HEK293T (cell line): Measurements from ENCODE around the gene RNH1.

Source experiments
- BHLHE40 ChIP-seq: fragments of 450-650 bp; IDR thresholded peaks from 2 replicates; pipeline ENCODE4 v1.6.1; 2016; ENCODE audit warnings: mild to moderate bottlenecking, moderate library complexity, borderline replicate concordance
- ELF4 ChIP-seq: fragments of 450-650 bp; IDR thresholded peaks from 2 replicates; pipeline ENCODE4 v1.6.1; 2017; ENCODE audit warnings: antibody characterized with exemption
- FOXA1 ChIP-seq: fragments of 450-650 bp; IDR thresholded peaks from 2 replicates; pipeline ENCODE4 v1.6.1; 2016; ENCODE audit warnings: mild to moderate bottlenecking
- FOXK2 ChIP-seq: fragments of 450-650 bp; IDR thresholded peaks from 2 replicates; pipeline ENCODE4 v1.6.1; 2016; ENCODE audit warnings: mild to moderate bottlenecking
- FOXM1 ChIP-seq: fragments of 450-650 bp; IDR thresholded peaks from 2 replicates; pipeline ENCODE4 v1.6.1; 2017; ENCODE audit warnings: mild to moderate bottlenecking, borderline replicate concordance
- HDGF ChIP-seq: fragments of 450-650 bp; IDR thresholded peaks from 2 replicates; pipeline ENCODE4 v1.6.1; 2017; ENCODE audit warnings: antibody characterized with exemption, borderline replicate concordance
- L3MBTL2 ChIP-seq: fragments of 450-650 bp; conservative IDR thresholded peaks from 2 replicates; pipeline ENCODE4 v1.6.1; 2016; ENCODE audit warnings: mild to moderate bottlenecking
- SP1 ChIP-seq: fragments of 450-650 bp; IDR thresholded peaks from 2 replicates; pipeline ENCODE4 v1.6.1; 2017
- TARDBP ChIP-seq: fragments of 450-650 bp; IDR thresholded peaks from 2 replicates; pipeline ENCODE4 v1.6.1; 2016
- ZNF384 ChIP-seq: fragments of 450-650 bp; IDR thresholded peaks from 2 replicates; pipeline ENCODE4 v1.6.1; 2016

- no peak for TF ChIP-seq L3MBTL2
- TF ChIP-seq ELF4: no peak
- no peak for TF ChIP-seq FOXA1
- TF ChIP-seq SP1: no peak
- TF ChIP-seq FOXK2: no peak
- no peak for TF ChIP-seq FOXM1
- TF ChIP-seq ZNF384: no peak
- TF ChIP-seq HDGF: no peak
- TF ChIP-seq TARDBP: no peak
- no peak for TF ChIP-seq BHLHE40
Measured at GRCh38 chr11:497565-498296, 9.3 kb downstream of the RNH1 start.
